Prostate gland (tissue), 2 donors: Measurements from ENCODE around the gene CHIT1. TPM values are rescaled to one million over a fixed set of nuclear protein-coding genes. Genes with fewer than 3 reads are reported as not detected.

Source experiments
- DNase-seq: peaks from one replicate; pipeline ENCODE4 v3.0.0-alpha.2; 2019; ENCODE audit warnings: low spot score
- H3K27ac ChIP-seq, 2 donors: fragments of 200-600 bp; sonication (generic); 2 replicates each; pipeline ENCODE4 v1.5.1; 2017 to 2019
- H3K27me3 ChIP-seq: fragments of 200-600 bp; sonication (generic); replicated peaks from 2 replicates; pipeline ENCODE4 v1.5.1; 2019; ENCODE audit not compliant: insufficient read depth
- H3K36me3 ChIP-seq, 2 donors: fragments of 200-600 bp; sonication (generic); 1 replicate in 1 of 2; 2 replicates in 1 of 2; pipeline versions ENCODE4 v1.5.1 to v1.8.1; 2017 to 2019
- H3K4me1 ChIP-seq: fragments of 200-600 bp; sonication (generic); replicated peaks from 2 replicates; pipeline ENCODE4 v1.5.1; 2019
- H3K4me3 ChIP-seq, 2 donors: fragments of 200-600 bp; sonication (generic); 2 replicates each; pipeline ENCODE4 v1.5.1; 2017 to 2019
- H3K9me3 ChIP-seq: fragments of 200-600 bp; sonication (generic); 2 replicates; pipeline ENCODE4 v1.5.1; 2017
- CTCF ChIP-seq, 4 experiments: fragments of 200-600 bp in 2 of 4; fragments of 450-650 bp in 2 of 4; sonication (generic) in 2 of 4; IDR thresholded peaks; 1 replicate in 3 of 4; 2 replicates in 1 of 4; pipeline ENCODE4 v1.5.1; 2016 to 2019; ENCODE audit warnings: antibody characterized with exemption in 4 of 4, mild to moderate bottlenecking in 2 of 4, moderate library complexity in 2 of 4
- POLR2A ChIP-seq: fragments of 450-650 bp; IDR thresholded peaks from one replicate; pipeline ENCODE4 v1.6.1; 2016; ENCODE audit warnings: antibody characterized with exemption, mild to moderate bottlenecking
- POLR2AphosphoS5 ChIP-seq: sonication (generic); formaldehyde crosslinking; IDR thresholded peaks from one replicate; pipeline ENCODE4 v1.6.1; 2017; ENCODE audit warnings: antibody characterized with exemption
- WGBS: methylation state at CpG from one replicate; pipeline ENCODE4 v1.1.5; 2018; 5-methylcytosine and 5-hydroxymethylcytosine counted together
- intact Hi-C: fragments of 100-400 bp; cut with DNase I; formaldehyde crosslinking; loops from one replicate; pipeline ENCODE4 v1.14.2; 2022
- total RNA-seq, 2 donors: library from RNA; depleted of rRNA; stranded (reverse); fragments of >200 nt; gene quantifications; one replicate each; pipeline ENCODE4 v1.1.0, GENCODE V29; 2016

Gene CHIT1
- total RNA-seq, 2 donors from 2014 or later = 1.5 TPM; not detected in 1

DNA sequence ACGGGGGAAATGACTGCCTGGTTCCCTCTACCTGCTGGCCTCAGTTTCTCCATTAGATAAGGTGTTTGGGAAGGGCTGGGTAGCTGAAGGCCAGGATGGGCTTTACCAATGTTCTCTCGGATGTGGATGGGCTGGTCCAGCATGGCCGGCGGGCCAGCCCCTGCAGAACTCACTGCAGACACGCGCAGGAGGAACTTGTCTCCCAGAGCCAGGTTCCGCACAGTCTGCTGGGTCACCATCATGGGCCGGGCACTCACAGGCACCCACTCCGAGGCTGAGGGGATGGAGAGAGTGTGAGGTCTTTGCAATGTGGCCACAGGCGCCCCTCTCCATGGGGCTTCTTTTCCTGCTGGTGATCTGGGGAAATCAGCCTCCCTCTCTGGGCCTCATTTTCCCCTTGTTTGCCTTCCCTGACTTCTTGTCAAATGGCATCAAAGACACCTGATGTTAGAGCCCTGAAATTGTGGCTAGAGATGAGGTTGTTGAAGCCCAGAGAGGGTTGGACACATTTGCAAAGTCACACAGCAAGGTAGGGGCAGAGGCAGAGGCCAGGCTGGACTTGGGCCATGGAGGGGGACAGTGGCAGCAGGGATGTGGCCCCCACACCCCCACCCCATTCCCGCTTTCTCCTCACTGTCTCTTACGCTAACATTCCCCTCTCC, 55.0 kb downstream of the CHIT1 start:
- no peak for TF ChIP-seq CTCF (IDR thresholded peaks at IDR 0.05)
- no peak for TF ChIP-seq POLR2A
- no peak for TF ChIP-seq POLR2AphosphoS5
- Histone ChIP-seq H3K27me3 (no peaks in the 10 kb centered on the region), H3K36me3 (no peaks in the 10 kb centered on the region), H3K27ac (no peak overlapping the region), H3K4me3 (no peak overlapping the region), H3K9me3 (no peaks in the 10 kb centered on the region), H3K4me1 (no peaks in the 10 kb centered on the region)
- intact Hi-C loops = loop anchor here (5.0 kb wide), 1 partner anchor 57 kb away; no protein-coding TSS in a partner anchor
- WGBS = 90% methylated on average over 12 of the region's 12 CpGs
- no peak for DNase-seq

- Histone ChIP-seq H3K36me3 (no peaks in the 10 kb centered on the region), H3K9me3 (no peaks in the 10 kb centered on the region), H3K27me3 (no peaks in the 10 kb centered on the region), H3K4me3 (no peak overlapping the region), H3K4me1 (no peaks in the 10 kb centered on the region), H3K27ac (no peak overlapping the region)
- DNase-seq = no peak
- WGBS = 84% methylated on average over 5 of the region's 5 CpGs
- intact Hi-C loops = loop anchor here (2.0 to 5.0 kb wide), 2 partner anchors 56 to 133 kb away; no protein-coding TSS in a partner anchor
- TF ChIP-seq CTCF (IDR thresholded peaks at IDR 0.05) (no peak), POLR2A (no peak), POLR2AphosphoS5 (no peak)
Measured at GRCh38 chr1:203173566-203173965, 55.9 kb downstream of the CHIT1 start.

DNA sequence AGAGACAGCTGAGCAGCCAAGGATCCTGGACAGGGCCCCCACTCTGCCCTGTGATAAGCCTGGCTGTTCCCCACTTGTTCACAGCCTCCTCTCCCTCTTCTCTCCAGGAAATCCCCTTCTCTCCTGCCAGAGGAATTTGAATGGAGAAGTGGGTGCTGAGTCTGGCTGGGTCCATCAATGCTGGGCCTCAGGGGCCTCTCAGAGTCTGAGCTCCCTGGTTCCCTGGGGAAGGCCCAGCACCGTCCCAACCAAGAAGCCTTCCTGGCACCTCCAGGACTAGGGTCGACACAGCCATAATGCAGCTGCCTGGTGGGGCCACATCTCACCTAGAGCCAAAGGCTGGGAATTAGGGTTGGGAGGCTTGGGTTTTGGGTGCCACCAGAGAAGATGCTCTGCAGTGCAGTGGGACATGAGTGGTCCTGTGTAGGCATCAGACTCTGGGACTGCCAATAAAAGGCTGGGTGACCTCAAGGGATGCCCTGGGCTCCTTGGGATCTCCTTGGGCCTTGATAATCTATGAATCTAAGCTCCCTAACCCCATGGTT, 56.4 kb downstream of the CHIT1 start:
- no peaks in the 10 kb centered on the region for H3K4me1 ChIP-seq
- TF ChIP-seq POLR2A (no peak), CTCF (IDR thresholded peaks at IDR 0.05) (no peak), POLR2AphosphoS5 (no peak)
- no peaks in the 10 kb centered on the region for H3K9me3 ChIP-seq
- intact Hi-C loops = loop anchor here (2.0 to 5.0 kb wide), 2 partner anchors 56 to 132 kb away; no protein-coding TSS in a partner anchor
- H3K27me3 ChIP-seq = no peaks in the 10 kb centered on the region
- no peaks in the 10 kb centered on the region for H3K36me3 ChIP-seq
- no peak overlapping the region for H3K27ac ChIP-seq
- no peak overlapping the region for H3K4me3 ChIP-seq
- no peak for DNase-seq
- 92% methylated on average over 2 of the region's 2 CpGs for WGBS

DNA sequence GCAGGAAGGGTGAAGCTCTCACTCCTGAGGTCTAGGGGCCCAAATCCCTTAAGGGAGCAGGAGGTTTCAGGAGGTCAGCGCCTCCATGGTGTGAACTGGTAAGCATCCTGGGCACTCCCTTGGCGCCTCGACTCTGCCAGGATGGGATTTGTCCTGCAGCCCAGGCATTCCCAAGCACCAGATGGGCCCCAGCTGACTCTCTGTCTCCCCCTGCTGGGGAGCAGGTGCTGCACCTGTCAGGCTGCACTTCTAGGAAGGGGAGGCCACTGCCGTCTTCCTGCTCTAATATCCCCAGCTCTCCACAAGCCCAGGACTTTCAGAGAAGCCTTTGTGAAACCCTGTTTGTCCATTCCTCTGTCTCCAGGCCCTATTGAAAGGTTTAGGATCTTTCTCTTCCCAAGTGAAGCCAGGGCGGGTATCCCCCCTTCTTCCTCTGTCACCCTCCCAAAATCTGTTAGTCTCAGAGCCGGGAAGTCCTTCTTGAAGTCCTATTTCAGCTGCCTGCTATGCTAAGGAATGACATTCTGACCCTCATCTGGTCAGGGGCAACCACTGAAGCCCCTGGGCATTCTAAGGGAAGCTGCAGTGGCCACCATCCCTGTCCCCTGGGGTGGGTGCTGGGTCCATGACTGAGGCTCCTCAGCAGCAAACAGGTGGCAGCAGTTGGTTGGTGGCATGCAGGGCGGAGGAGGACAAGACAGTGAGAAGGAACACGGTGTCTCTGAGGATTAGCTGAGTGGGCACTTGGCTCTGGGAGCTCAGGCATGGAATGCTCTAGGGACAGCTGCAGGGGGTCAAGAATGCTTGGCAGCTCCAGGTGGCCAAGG, 57.1 kb downstream of the CHIT1 start:
- 53% methylated on average over 8 of the region's 8 CpGs for WGBS
- intact Hi-C loops = loop anchor here (2.0 to 5.0 kb wide), 2 partner anchors 55 to 132 kb away; no protein-coding TSS in a partner anchor

More for the DNA sequence above, 57.1 kb downstream of the CHIT1 start:
- no peak for TF ChIP-seq POLR2AphosphoS5
- peak; percentile 45 to 81 (median 62) for TF ChIP-seq CTCF (IDR thresholded peaks at IDR 0.05)
- TF ChIP-seq POLR2A = no peak
- Histone ChIP-seq H3K9me3 (no peaks in the 10 kb centered on the region), H3K27me3 (no peaks in the 10 kb centered on the region), H3K36me3 (no peaks in the 10 kb centered on the region), H3K4me1 (no peaks in the 10 kb centered on the region), H3K4me3 (no peak overlapping the region), H3K27ac (no peak overlapping the region)
- DNase-seq = peak; percentile 25
